HG03135 (cell line): ENCODE results near the gene SMIM45.

ENCODE experiments used
- ATAC-seq: cut with Tn5 transposase; IDR thresholded peaks from one replicate; pipeline ENCODE4 v1.9.1; 2021; ENCODE audit warnings: mild to moderate bottlenecking, moderate library complexity; ENCODE audit not compliant: unreplicated experiment

Gene SMIM45

DNA sequence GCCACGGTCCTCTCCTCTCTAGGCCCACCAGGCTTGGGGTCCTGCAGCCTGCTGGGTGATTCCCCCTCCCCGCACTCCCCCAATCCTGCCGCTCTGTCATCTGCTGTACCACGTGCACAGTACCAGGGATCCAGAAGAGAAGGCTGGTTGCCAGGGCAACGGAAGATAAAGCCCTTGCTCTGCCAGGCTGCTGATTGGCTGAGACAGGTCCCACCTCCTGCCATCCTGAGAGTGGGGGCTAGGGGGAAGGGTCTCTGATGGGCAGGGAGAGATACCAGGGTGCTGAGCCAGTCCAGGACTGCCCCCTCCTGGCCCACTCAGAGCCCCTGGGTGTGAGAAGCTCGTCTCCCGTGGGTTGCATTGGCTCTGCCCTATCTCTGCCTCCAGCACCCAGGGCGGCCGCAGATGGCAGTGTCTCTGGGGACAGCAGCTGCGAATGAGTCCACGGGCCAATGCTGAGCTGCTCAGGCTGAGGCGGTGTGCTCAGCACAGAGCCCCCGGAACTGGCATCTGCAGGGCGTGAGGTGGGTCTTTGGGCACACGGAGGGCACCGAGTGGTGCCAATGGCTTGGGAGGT, at the start of gene SMIM45:
SMIM45 (plus strand) TSS at position 253 of the 577 bp plus-strand sequence.
- no peak for ATAC-seq

GRCh38 chr22:41902932-41903421, 49.0 kb upstream of the SMIM45 start:
- ATAC-seq, result no peak

DNA sequence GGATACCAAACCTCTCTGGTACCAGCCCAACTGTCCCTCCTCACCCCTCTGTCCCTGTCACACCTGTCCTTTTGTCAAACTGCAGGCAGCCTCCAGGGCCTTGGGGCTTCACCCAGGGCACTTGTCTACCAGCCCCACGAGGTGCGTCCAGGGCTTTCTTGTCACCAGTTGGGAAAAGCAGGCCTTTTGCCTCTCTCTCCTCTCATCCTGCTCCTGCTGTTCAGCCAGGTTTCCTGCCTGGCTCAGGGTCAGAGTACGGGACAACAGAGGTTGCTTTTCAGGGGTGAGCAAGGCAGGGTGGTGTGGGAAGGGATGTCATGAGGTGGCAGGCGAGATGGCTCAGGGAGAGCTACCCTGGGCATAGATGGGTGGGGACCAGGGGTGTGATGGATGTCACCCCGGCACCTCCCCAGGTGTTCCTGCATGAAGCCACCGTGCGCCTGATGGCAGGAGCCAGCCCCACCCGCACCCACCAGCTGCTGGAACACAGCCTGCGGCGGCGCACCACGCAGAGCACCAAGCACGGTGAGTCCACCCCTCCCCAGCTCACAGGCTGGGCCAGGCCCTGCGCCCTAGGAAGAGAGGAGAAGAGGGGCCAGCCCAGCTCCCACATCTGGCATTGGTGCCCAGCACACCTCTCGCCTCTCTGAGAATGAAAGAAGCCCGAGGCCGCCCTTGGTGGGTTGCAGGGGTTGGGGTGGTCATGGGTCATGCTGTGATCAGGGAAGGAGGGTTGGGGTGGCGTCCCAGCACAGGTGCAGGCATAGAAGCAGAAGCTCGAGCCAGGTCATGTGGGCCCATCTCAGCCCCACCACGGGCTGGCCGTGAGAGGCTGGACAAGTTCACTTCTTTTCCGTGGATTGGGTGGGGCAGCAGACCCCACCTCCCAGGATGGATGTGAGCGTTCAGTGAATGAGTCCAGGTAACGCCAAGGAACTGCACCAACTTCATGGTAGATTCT, 47.2 kb upstream of the SMIM45 start:
- ATAC-seq, result no peak

- ATAC-seq, result no peak
These were observed 46.3 kb upstream of the SMIM45 start for GRCh38 chr22:41905411-41906202.

DNA sequence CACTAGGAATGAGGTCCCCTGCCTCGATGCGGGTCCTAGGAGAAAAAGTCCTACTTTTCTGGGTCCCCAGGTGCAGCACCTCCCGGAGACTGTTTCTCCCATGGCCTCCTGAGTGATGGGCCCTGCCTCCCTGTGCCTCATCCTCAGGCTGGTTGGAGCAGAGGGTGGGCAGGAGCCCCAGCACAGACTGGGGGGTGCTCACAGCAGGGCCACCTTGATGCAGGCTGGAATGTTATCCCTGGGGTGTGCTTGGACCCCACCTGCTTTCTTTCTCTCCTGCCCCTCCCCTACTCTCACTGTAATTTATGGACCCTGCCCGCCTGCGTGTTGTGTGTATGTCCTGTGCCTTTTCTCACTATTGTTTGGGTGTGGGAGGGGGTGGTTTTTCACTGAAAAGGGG, 45.1 kb upstream of the SMIM45 start:
- ATAC-seq, result no peak

DNA sequence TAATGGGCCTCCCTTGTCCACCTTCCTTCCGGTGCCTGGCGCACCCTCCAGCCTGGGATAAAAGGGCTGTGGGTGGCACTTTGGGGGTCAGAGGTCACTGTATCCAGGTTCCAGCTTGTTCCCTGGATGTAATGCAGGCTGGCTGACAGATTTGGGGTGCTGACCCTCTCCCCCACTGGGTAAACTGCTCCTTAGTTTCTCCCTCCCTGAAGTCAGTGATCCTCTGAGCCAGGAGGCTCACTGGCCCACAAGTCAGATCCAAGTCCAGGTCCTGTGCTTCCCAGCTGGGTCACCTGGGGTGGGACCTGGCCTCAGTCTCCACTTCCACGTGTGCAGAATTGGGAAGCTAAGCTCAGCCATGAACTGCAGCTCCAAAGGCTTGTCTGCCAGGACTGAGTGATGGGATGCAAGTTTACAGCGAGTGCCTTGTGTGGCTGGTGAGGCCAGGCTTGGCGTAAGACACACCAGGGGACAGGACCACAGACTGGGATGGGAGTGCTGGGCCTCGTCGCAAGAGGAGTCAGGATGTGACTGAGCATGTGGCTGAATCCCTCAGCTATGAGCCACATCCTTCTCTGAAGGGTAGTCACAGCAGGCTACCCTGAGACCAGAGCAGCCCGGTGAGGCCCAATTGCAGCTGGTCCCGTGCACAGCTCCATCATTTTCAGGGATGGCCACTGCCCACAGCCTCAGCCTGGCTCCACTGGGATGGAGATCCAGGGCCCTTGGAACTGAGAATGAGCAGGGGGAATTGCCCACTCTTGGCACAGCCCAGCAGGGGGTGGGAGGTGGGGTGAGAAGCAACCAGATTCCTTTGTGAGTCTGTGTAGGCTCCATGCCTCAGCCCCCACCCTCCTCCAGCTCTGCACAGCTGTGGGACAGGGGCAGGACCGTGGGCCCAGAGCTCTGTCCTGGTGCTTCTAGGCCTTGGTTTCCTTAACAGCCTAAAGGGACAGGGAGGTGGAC, 44.2 kb upstream of the SMIM45 start:
- no peak for ATAC-seq

DNA sequence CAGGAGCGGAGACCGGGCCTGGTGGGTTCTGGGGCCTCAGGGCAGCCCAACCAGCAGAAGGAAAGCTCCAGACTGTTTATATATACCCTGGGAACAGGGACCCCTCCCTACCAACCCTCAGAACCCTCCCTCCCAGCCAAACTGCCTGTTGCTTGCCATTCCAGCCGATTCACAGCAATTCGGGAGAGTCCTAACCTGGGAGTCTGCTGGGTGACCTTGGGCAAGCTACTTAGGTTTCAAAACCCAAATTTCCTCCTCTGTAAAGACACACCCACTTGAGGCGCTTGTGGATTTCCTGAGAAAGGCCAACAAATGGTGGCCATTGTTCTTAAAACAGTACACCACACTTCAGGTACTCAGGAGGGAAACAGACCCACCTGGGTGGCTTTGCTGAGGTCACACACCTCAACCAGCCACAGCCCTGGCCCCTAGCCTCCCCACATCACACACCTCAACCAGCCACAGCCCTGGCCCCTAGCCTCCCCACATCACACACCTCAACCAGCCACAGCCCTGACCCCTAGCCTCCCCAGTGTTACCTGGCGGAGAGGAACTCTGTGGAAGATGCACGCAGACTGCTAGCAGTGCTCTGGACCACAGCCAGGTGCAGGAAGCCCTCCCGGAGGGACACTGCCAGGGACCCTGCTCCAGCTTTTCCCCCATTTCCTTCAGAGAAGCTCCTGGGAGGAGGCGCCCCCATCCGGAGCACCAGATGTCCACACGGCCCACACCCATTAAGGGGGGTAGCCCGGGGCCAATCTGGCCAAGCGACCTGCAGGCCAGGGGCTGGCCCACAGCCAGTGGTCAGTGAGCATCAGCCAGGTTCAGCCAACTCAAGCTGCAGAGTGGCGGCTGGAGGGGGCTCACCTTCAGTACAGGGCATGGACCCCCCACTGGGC, 43.3 kb upstream of the SMIM45 start:
- ATAC-seq, result no peak

GRCh38 chr22:41909310-41910049, 42.5 kb upstream of the SMIM45 start:
- no peak for ATAC-seq

DNA sequence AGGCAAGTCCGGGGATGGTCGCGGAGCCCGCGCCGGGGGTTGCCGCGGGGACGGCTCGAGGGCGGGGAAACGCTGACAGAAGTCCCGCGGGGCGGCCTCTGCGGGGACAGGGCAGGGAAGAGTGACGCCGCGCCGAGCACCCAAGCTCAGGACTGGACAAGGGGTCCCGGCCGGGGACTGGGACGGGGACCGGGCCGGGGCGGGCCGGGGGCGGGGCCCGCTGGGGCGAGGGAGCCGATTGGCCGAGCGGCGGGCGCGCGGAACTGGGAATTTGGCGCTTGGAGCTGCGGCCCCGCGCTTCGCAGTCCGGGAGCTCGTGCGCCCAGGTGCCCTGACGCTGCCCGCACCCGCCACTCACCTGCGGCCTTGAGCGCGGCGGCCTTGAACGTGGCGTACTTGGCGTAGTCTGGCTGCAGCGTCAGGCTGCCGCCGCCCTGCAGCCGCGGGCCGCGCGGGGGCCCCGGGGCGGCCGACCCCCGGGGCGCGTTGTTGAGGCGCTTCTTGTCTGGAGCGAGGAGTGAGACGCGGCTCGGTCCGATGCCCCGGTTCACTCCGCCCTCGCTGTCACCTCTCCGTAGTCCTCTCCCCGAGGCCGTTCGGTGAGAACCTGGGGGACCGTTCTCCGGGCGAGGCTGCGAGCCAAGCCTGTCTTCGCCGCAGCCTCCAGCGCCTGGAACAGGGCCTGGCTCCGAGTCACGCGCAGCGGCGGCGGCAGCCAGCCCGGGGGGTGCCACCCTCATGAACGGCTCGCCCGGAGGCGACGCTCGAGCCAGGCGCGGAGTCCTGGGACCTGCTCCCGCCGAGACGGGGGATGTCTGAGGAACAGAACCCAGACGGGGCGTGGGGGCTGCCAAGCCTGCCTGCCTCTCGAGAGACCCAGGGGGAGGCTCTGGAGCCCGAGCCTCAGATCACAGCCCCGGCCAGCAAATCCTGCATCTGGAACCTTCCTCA, 41.6 kb upstream of the SMIM45 start:
- ATAC-seq, result no peak

DNA sequence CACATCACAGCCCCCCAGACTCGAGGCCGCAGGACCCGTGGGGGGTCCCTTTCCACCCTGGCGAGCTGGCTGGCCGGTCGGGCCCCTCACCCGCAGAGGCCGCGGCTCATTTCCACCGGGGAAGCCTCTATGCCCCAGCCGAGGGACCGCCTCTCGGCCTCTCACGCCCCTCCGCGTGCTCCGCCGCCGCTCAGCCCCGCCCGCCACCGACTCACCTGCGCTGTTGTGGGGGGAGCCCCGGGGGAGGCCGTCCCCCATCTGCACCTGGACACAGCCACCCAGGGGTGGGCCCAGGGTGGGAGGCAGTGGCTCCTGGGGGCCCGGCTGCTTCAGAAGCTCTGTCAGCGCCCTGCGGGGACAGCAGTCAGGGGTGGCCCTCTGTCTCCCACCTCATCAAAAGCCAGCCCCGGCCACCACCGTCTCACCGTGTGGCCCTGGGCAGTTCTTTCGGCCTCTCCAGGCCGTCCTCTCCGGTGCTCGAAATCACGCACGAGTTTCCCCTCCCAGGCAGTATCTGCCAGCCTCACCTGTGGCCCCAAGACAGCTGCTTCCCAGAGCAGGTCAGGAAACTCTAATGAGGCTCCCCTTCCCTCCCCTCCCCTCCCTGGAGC, 40.8 kb upstream of the SMIM45 start:
- ATAC-seq, result no peak

DNA sequence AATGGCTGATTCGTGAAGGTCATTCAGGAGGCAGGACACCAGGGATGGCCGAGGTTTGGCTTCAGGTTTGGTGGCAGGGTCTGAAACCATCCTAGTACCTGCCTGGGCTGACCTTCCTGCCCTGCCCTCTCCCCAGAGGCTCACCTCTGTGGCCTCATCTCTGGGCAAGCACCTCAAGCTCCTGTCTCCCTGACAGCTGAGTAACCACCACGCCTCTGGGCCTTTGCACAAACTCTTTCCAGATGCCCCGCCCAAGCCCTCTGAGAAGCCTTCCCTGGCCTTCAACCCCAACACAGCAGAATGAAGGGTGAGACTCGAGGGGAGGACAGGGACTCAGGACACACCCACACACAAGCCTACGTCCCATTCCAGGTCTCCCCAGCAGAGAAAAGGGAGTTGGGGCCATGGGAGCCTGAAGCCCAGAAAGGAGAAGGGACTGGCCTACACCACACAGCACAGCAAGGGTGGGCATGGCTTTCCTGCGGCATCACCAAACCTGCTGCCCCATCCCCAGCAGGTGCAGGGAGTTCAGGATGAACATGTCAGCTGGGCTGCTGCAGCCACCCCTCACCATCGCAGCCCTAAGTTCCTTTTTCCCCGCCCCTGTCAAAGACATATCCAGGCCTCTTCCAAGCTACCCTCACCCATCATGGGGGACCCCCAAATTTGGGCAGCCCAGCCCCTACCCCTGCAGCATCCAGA, 39.5 kb upstream of the SMIM45 start:
- ATAC-seq, result no peak

DNA sequence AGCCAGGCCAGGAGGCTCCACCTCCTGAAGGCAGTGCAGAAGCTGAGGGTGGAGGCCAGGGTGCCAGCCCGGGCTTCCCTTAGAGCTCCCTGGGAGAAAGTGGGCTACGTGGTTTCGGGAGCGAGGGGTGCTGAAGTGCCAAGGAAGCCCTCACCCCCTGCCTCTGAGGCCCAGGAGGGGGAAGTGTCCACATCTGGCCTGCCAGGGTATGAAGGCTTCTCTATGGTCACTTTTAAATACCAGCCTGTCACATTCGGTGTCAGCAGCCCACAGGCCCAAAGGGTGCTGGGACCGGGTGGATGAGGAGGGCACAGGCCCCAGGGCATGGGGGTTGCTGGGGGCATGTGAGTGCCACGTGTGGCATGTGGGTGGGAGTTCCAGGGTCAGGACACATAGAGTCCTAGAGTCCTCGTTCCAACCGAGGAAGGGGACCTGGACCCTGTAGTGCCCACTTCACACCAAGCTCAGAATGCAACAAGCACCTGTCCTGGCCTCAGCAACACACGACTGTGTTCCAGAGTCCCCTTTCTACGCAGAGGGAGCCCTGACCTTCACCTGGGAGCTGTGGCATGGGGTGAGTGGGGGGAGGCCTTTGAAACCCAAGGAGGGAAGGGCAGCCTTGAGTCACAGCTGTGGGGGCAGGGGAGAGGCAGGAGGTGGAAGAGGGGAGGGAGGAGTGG, 38.8 kb upstream of the SMIM45 start:
- ATAC-seq, result no peak

GRCh38 chr22:41913842-41914534, 38.0 kb upstream of the SMIM45 start:
- no peak for ATAC-seq

GRCh38 chr22:41914611-41915034, 37.3 kb upstream of the SMIM45 start:
- ATAC-seq, result no peak
